BLaER1 treated with 17β-estradiol and CSF1 and Interleukin-3, amounts not matched to agents 10 nM and 100 nM (cell line): ENCODE measurements around the gene ERC1.

Experiments used
- H3K27ac ChIP-seq, 11 experiments: shearing (Covaris generic); formaldehyde crosslinking; 2 replicates each; pipeline ENCODE4 v1.8.1; 2022
- H3K27me3 ChIP-seq, 11 experiments: shearing (Covaris generic); formaldehyde crosslinking; 2 replicates each; pipeline ENCODE4 v1.8.1; 2022
- H3K36me3 ChIP-seq, 11 experiments: shearing (Covaris generic); formaldehyde crosslinking; 2 replicates each; pipeline ENCODE4 v1.8.1; 2022
- H3K4me1 ChIP-seq, 10 experiments: shearing (Covaris generic); formaldehyde crosslinking; 2 replicates each; pipeline ENCODE4 v1.8.1; 2022
- H3K4me2 ChIP-seq, 11 experiments: shearing (Covaris generic); formaldehyde crosslinking; 2 replicates each; pipeline ENCODE4 v1.8.1; 2022
- H3K4me3 ChIP-seq, 10 experiments: shearing (Covaris generic); formaldehyde crosslinking; 2 replicates each; pipeline ENCODE4 v1.8.1; 2022
- H3K9ac ChIP-seq, 11 experiments: shearing (Covaris generic); formaldehyde crosslinking; 2 replicates each; pipeline ENCODE4 v1.8.1; 2022
- H3K9me3 ChIP-seq, 11 experiments: shearing (Covaris generic); formaldehyde crosslinking; replicated peaks in 1 of 11; 2 replicates each; pipeline ENCODE4 v1.8.1; 2022
- H4K20me1 ChIP-seq, 11 experiments: shearing (Covaris generic); formaldehyde crosslinking; 2 replicates each; pipeline ENCODE4 v1.8.1; 2022
- Cebpa-rat ChIP-seq, 11 experiments: shearing (Covaris generic); IDR thresholded peaks; 2 replicates each; pipeline ENCODE4 v1.8.1; 2022

ERC1 gene

GRCh38 chr12:1419849-1420371, 428.9 kb downstream of the ERC1 start:
- TF ChIP-seq Cebpa-rat (IDR thresholded peaks at IDR 0.05) = no peak
- no peak overlapping the region for H3K9ac ChIP-seq
- H4K20me1 ChIP-seq = no peaks in the 10 kb centered on the region
- H3K4me2 ChIP-seq = no peak overlapping the region
- H3K9me3 ChIP-seq = peaks cover 26 to 36% (median 34%) of the 10 kb centered on the region in 11 experiments
- H3K4me1 ChIP-seq = no peaks in the 10 kb centered on the region
- H3K27me3 ChIP-seq = no peaks in the 10 kb centered on the region
- peaks cover 12 to 63% (median 36%) of the 10 kb centered on the region in 11 experiments for H3K36me3 ChIP-seq
- H3K4me3 ChIP-seq = no peak overlapping the region
- no peak overlapping the region for H3K27ac ChIP-seq

GRCh38 chr12:1421091-1421846, 430.2 kb downstream of the ERC1 start:
- H4K20me1 ChIP-seq = no peaks in the 10 kb centered on the region
- H3K4me3 ChIP-seq = no peak overlapping the region; a peak in 1 of 20 replicates
- H3K4me1 ChIP-seq = no peaks in the 10 kb centered on the region
- H3K27ac ChIP-seq = no peak overlapping the region
- peaks cover 12 to 56% (median 35%) of the 10 kb centered on the region in 11 experiments for H3K36me3 ChIP-seq
- peaks cover 26 to 36% (median 34%) of the 10 kb centered on the region in 11 experiments for H3K9me3 ChIP-seq
- no peaks in the 10 kb centered on the region for H3K27me3 ChIP-seq
- H3K4me2 ChIP-seq = no peak overlapping the region
- no peak for TF ChIP-seq Cebpa-rat (IDR thresholded peaks at IDR 0.05)
- H3K9ac ChIP-seq = no peak overlapping the region

GRCh38 chr12:1422604-1423315, 431.7 kb downstream of the ERC1 start:
- H3K36me3 ChIP-seq = peaks cover 12 to 61% (median 35%) of the 10 kb centered on the region in 11 experiments
- H3K4me1 ChIP-seq = no peaks in the 10 kb centered on the region
- H3K9me3 ChIP-seq = peaks cover 26 to 36% (median 34%) of the 10 kb centered on the region in 11 experiments
- H3K27ac ChIP-seq = no peak overlapping the region
- H3K27me3 ChIP-seq = no peaks in the 10 kb centered on the region
- TF ChIP-seq Cebpa-rat (IDR thresholded peaks at IDR 0.05) = no peak
- no peak overlapping the region for H3K4me3 ChIP-seq
- no peak overlapping the region for H3K4me2 ChIP-seq
- no peak overlapping the region for H3K9ac ChIP-seq
- no peaks in the 10 kb centered on the region for H4K20me1 ChIP-seq

- Histone ChIP-seq H3K4me3 (no peak overlapping the region), H3K27me3 (no peaks in the 10 kb centered on the region)
Measured at GRCh38 chr12:1424674-1425395, 433.8 kb downstream of the ERC1 start.

GRCh38 chr12:1425396-1425729, 434.3 kb downstream of the ERC1 start:
- peaks cover 22 to 28% (median 26%) of the 10 kb centered on the region in 11 experiments for H3K9me3 ChIP-seq
- H3K4me3 ChIP-seq = no peak overlapping the region
- H3K4me2 ChIP-seq = no peak overlapping the region
- peaks cover 0 to 7% (median 0%) of the 10 kb centered on the region in 10 experiments; a peak in 3 of 20 replicates for H3K4me1 ChIP-seq
- H3K36me3 ChIP-seq = peaks cover 9 to 58% (median 23%) of the 10 kb centered on the region in 11 experiments
- TF ChIP-seq Cebpa-rat (IDR thresholded peaks at IDR 0.05) = no peak
- H3K9ac ChIP-seq = no peak overlapping the region
- no peaks in the 10 kb centered on the region for H4K20me1 ChIP-seq
- H3K27me3 ChIP-seq = no peaks in the 10 kb centered on the region
- no peak overlapping the region for H3K27ac ChIP-seq

More at GRCh38 chr12:1424674-1425395, 433.8 kb downstream of the ERC1 start:
- no peak overlapping the region for H3K4me2 ChIP-seq
- H4K20me1 ChIP-seq = no peaks in the 10 kb centered on the region
- H3K27ac ChIP-seq = no peak overlapping the region
- H3K4me1 ChIP-seq = peaks cover 0 to 3% (median 0%) of the 10 kb centered on the region in 10 experiments; a peak in 3 of 20 replicates
- peaks cover 26 to 33% (median 31%) of the 10 kb centered on the region in 11 experiments for H3K9me3 ChIP-seq
- H3K36me3 ChIP-seq = peaks cover 9 to 60% (median 25%) of the 10 kb centered on the region in 11 experiments
- H3K9ac ChIP-seq = no peak overlapping the region
- TF ChIP-seq Cebpa-rat (IDR thresholded peaks at IDR 0.05) = no peak

- no peak overlapping the region for H3K4me2 ChIP-seq
- H3K27me3 ChIP-seq = no peaks in the 10 kb centered on the region
- H3K9ac ChIP-seq = no peak overlapping the region
- H3K4me1 ChIP-seq = peaks cover 0 to 7% (median 0%) of the 10 kb centered on the region in 10 experiments; a peak in 3 of 20 replicates
- peaks cover 0 to 44% (median 5%) of the 10 kb centered on the region in 11 experiments; a peak in 11 of 22 replicates for H3K36me3 ChIP-seq
- no peaks in the 10 kb centered on the region for H4K20me1 ChIP-seq
- H3K27ac ChIP-seq = no peak overlapping the region
- no peak overlapping the region for H3K4me3 ChIP-seq
- TF ChIP-seq Cebpa-rat (IDR thresholded peaks at IDR 0.05) = no peak
- no peaks in the 10 kb centered on the region for H3K9me3 ChIP-seq
Measured at GRCh38 chr12:1428671-1429070, 437.6 kb downstream of the ERC1 start.

GRCh38 chr12:1429980-1430379, 439.0 kb downstream of the ERC1 start:
- Histone ChIP-seq H3K9me3 (no peaks in the 10 kb centered on the region), H3K4me2 (no peak overlapping the region; a peak in 1 of 22 replicates), H3K4me1 (peaks cover 0 to 7% (median 0%) of the 10 kb centered on the region in 10 experiments; a peak in 3 of 20 replicates), H3K9ac (no peak overlapping the region), H3K27ac (no peak overlapping the region), H4K20me1 (no peaks in the 10 kb centered on the region), H3K27me3 (no peaks in the 10 kb centered on the region), H3K4me3 (no peak overlapping the region), H3K36me3 (peaks cover 0 to 50% (median 5%) of the 10 kb centered on the region in 11 experiments; a peak in 11 of 22 replicates)
- no peak for TF ChIP-seq Cebpa-rat (IDR thresholded peaks at IDR 0.05)

GRCh38 chr12:1434296-1434955, 443.4 kb downstream of the ERC1 start:
- TF ChIP-seq Cebpa-rat (IDR thresholded peaks at IDR 0.05) = no peak
- H4K20me1 ChIP-seq = no peaks in the 10 kb centered on the region

More at GRCh38 chr12:1434296-1434955, 443.4 kb downstream of the ERC1 start:
- Histone ChIP-seq H3K36me3 (peaks cover 0 to 32% (median 0%) of the 10 kb centered on the region in 11 experiments; a peak in 2 of 22 replicates), H3K27me3 (no peaks in the 10 kb centered on the region), H3K4me3 (no peak overlapping the region), H3K4me2 (no peak overlapping the region), H3K9ac (no peak overlapping the region), H3K9me3 (no peaks in the 10 kb centered on the region), H3K4me1 (peaks cover 0 to 7% (median 0%) of the 10 kb centered on the region in 10 experiments; a peak in 4 of 20 replicates), H3K27ac (no peak overlapping the region)
